CMK (cell line): ENCODE results near the gene LHX8.
"Not testable (repeated sequence)": the region's sequence is repeated elsewhere in the genome, so short reads cannot be mapped to it uniquely, and the experiment has no call there.

ENCODE experiments used
- DNase-seq: peaks from one replicate; pipeline ENCODE4 v3.0.0-alpha.2; 2010; ENCODE audit warnings: low read depth

LHX8 gene

GRCh38 chr1:75132812-75133619, 1.2 kb upstream of the LHX8 start:
- no peak for DNase-seq

- DNase-seq, result no peak
These were observed 722 bp downstream of the LHX8 start for GRCh38 chr1:75134647-75135572.

GRCh38 chr1:75135573-75136194, 1.5 kb downstream of the LHX8 start:
- DNase-seq, result no peak

- no peak for DNase-seq
These were observed 2.1 kb downstream of the LHX8 start for GRCh38 chr1:75136195-75136815.

- no peak for DNase-seq
These were observed 2.9 kb downstream of the LHX8 start for GRCh38 chr1:75136921-75137641.

- DNase-seq, result no peak
These were observed 17.9 kb downstream of the LHX8 start for GRCh38 chr1:75152092-75152491.

- no peak for DNase-seq
These were observed 25.0 kb downstream of the LHX8 start for GRCh38 chr1:75159154-75159553.

GRCh38 chr1:75165264-75165663, 31.1 kb downstream of the LHX8 start:
- no peak for DNase-seq

GRCh38 chr1:75166821-75167220, 32.6 kb downstream of the LHX8 start:
- no peak for DNase-seq

- DNase-seq, result no peak
These were observed 35.8 kb downstream of the LHX8 start for GRCh38 chr1:75170011-75170410.

GRCh38 chr1:75170981-75171380, 36.8 kb downstream of the LHX8 start:
- DNase-seq, result no peak

- no peak for DNase-seq
These were observed 37.7 kb downstream of the LHX8 start for GRCh38 chr1:75171876-75172275.

GRCh38 chr1:75172556-75172955, 38.4 kb downstream of the LHX8 start:
- DNase-seq, result no peak

GRCh38 chr1:75174031-75174760, 40.0 kb downstream of the LHX8 start:
- DNase-seq, result no peak

GRCh38 chr1:75181214-75181955, 47.2 kb downstream of the LHX8 start:
- DNase-seq, result not testable (repeated sequence)

GRCh38 chr1:75188892-75189291, 54.7 kb downstream of the LHX8 start:
- DNase-seq, result no peak

- DNase-seq, result no peak
These were observed 64.0 kb downstream of the LHX8 start for GRCh38 chr1:75198163-75198562.

- DNase-seq, result no peak
These were observed 64.6 kb downstream of the LHX8 start for GRCh38 chr1:75198761-75199160.

- no peak for DNase-seq
These were observed 68.6 kb downstream of the LHX8 start for GRCh38 chr1:75202751-75203150.
